Right lobe of liver (tissue), 6 donors: Measurements from ENCODE around the gene PCGF2. TPM values are rescaled to one million over a fixed set of nuclear protein-coding genes. Genes with fewer than 3 reads are reported as not detected.
A peak's percentile ranks its signal among the peaks of the same experiment; 100 is the strongest.

ENCODE experiments used
- ATAC-seq, 4 donors: fragments of 200-7000 bp; cut with Tn5 transposase; one replicate each; pipeline ENCODE4 v1.9.1; 2020; ENCODE audit warnings: mild to moderate bottlenecking in 4 of 4, moderate library complexity in 4 of 4
- DNase-seq, 3 donors: peaks; one replicate each; pipeline ENCODE4 v3.0.0-alpha.2; 2020
- H3K27ac ChIP-seq, 3 donors: fragments of 200-600 bp; one replicate each; pipeline ENCODE4 v1.8.0; 2022
- H3K27me3 ChIP-seq, 2 donors: fragments of 200-600 bp; one replicate each; pipeline ENCODE4 v1.8.0; 2022
- H3K36me3 ChIP-seq, 4 donors: fragments of 200-600 bp; sonication (generic) in 1 of 4; one replicate each; pipeline versions ENCODE4 v1.5.1 to v1.8.0; 2017 to 2022; ENCODE audit warnings: control low read depth in 1 of 4
- H3K4me1 ChIP-seq, 4 donors: fragments of 200-600 bp; sonication (generic) in 1 of 4; one replicate each; pipeline versions ENCODE4 v1.5.1 to v1.8.0; 2017 to 2022; ENCODE audit warnings: control low read depth in 1 of 4
- H3K4me3 ChIP-seq, 3 donors: fragments of 200-600 bp; one replicate each; pipeline ENCODE4 v1.8.0; 2022
- H3K9me3 ChIP-seq, 4 donors: fragments of 200-600 bp; sonication (generic) in 1 of 4; one replicate each; pipeline versions ENCODE4 v1.5.1 to v1.8.0; 2017 to 2022; ENCODE audit warnings: control low read depth in 1 of 4
- CTCF ChIP-seq, 4 donors: fragments of 200-600 bp in 3 of 4; fragments of 450-650 bp in 1 of 4; IDR thresholded peaks; one replicate each; pipeline versions ENCODE4 v1.5.1 to v1.8.0; 2016 to 2022; ENCODE audit warnings: antibody characterized with exemption in 4 of 4, mild to moderate bottlenecking in 2 of 4
- POLR2A ChIP-seq: fragments of 450-650 bp; IDR thresholded peaks from one replicate; pipeline ENCODE4 v1.6.1; 2017; ENCODE audit warnings: antibody characterized with exemption, mild to moderate bottlenecking
- WGBS: methylation state at CpG from one replicate; pipeline ENCODE4 v1.1.6; 2018; ENCODE audit warnings: low coverage, low lambda C conversion rate; ENCODE audit not compliant: insufficient coverage; ENCODE audit errors: missing lambda C conversion rate; 5-methylcytosine and 5-hydroxymethylcytosine counted together
- intact Hi-C, 2 donors: fragments of 100-400 bp; cut with DNase I; formaldehyde crosslinking; loops; one replicate each; pipeline versions ENCODE4 v1.11.2 to v1.14.1; 2022
- total RNA-seq, 6 experiments: library from RNA; depleted of rRNA in 2 of 6; stranded (reverse); fragments of >200 nt in 2 of 6; fragmentation: NEBNext Ultra II Directional in 3 of 6; extraction: Animal tissue kit (Norgen Biotek cat#: 25700) in 3 of 6; gene quantifications; one replicate each; pipeline versions ENCODE4 v1.1.0 to v1.2.4, GENCODE V29; 2016 to 2023
- donor health status: DM: no; HTN: yes; CAD: no.
- donor health status: DM: no; HTN: no; CAD: no.
- donor health status: DM: no; HTN: no; CAD: no.
- donor health status: DM: no; HTN: yes; CAD: no.
- donor health status: DM: no; HTN: yes; CAD: no.

The PCGF2 gene
- total RNA-seq, 6 experiments from 2014 or later: 1.7 to 8.0 (median 3.9) TPM

GRCh38 chr17:38742411-38743308 is 5.5 kb downstream of the PCGF2 start:
- peak in 3 of 4 donors; percentile 29 to 42 (median 30) for ATAC-seq
- Histone ChIP-seq H3K36me3 (no peaks in the 10 kb centered on the region), H3K27ac (peak overlapping the region in 2 of 3 donors; percentile 36 to 40), H3K27me3 (no peaks in the 10 kb centered on the region), H3K4me1 (peaks cover 0 to 21% (median 0%) of the 10 kb centered on the region in 4 donors), H3K4me3 (no peak overlapping the region), H3K9me3 (no peaks in the 10 kb centered on the region)
- 69% methylated on average over 14 of the region's 22 CpGs for WGBS
- intact Hi-C loops: no loop called here
- TF ChIP-seq POLR2A (no peak), CTCF (IDR thresholded peaks at IDR 0.05) (no peak)
- DNase-seq: peak in 1 of 3 donors; percentile 52

GRCh38 chr17:38741921-38742410 is 6.2 kb downstream of the PCGF2 start:
- 63% methylated on average over 1 of the region's 7 CpGs for WGBS
- H3K36me3 ChIP-seq: no peaks in the 10 kb centered on the region
- intact Hi-C loops: no loop called here
- peak; percentile 58 to 87 (median 72) for ATAC-seq
- no peaks in the 10 kb centered on the region for H3K9me3 ChIP-seq
- H3K4me1 ChIP-seq: peaks cover 0 to 18% (median 0%) of the 10 kb centered on the region in 4 donors
- H3K27ac ChIP-seq: peak overlapping the region in 2 of 3 donors; percentile 36 to 40
- H3K27me3 ChIP-seq: no peaks in the 10 kb centered on the region
- no peak for TF ChIP-seq POLR2A
- no peak for TF ChIP-seq CTCF (IDR thresholded peaks at IDR 0.05)
- DNase-seq: peak; percentile 51 to 85 (median 83)
- no peak overlapping the region for H3K4me3 ChIP-seq

- Histone ChIP-seq H3K27me3 (no peaks in the 10 kb centered on the region), H3K4me3 (no peak overlapping the region), H3K9me3 (no peaks in the 10 kb centered on the region), H3K36me3 (no peaks in the 10 kb centered on the region), H3K4me1 (peaks cover 0 to 18% (median 0%) of the 10 kb centered on the region in 4 donors), H3K27ac (peak overlapping the region in 1 of 3 donors; percentile 40)
- intact Hi-C loops: no loop called here
- WGBS: 54% methylated on average over 4 of the region's 5 CpGs
- no peak for TF ChIP-seq POLR2A
- TF ChIP-seq CTCF (IDR thresholded peaks at IDR 0.05): no peak
- DNase-seq (no peak), ATAC-seq (no peak)
These were observed 6.7 kb downstream of the PCGF2 start for GRCh38 chr17:38741461-38741860.

GRCh38 chr17:38740806-38741205 is 7.3 kb downstream of the PCGF2 start:
- Histone ChIP-seq H3K4me1 (peaks cover 0 to 18% (median 0%) of the 10 kb centered on the region in 4 donors), H3K27ac (no peak overlapping the region), H3K4me3 (no peak overlapping the region), H3K9me3 (no peaks in the 10 kb centered on the region), H3K27me3 (no peaks in the 10 kb centered on the region), H3K36me3 (no peaks in the 10 kb centered on the region)
- DNase-seq (no peak), ATAC-seq (no peak)
- TF ChIP-seq POLR2A: no peak
- TF ChIP-seq CTCF (IDR thresholded peaks at IDR 0.05): no peak
- whole genome bisulfite sequencing: 100% methylated on average over 1 of the region's 4 CpGs
- intact Hi-C loops: no loop called here
